Measurements from ENCODE around the gene AACS.

AACS gene

GRCh38 chr12:125050446-125050845 lies 14.8 kb upstream of the AACS start:
- H3K4me3 ChIP-seq (ENCODE audit: low read depth, low read length), result no peak overlapping the region
- H3K27ac ChIP-seq (ENCODE audit: extremely low read depth, low read depth, low read length), result no peak overlapping the region
- ChIA-PET POLR2A (interaction anchor here (1.3 to 1.6 kb wide), 3 partner anchors 12 to 14 kb away, joined by 3 to 23 read pairs (median 5); partner anchors contain the start of gene AACS), CTCF (interaction anchor here (1.4 kb wide), 1 partner anchor 14 kb away, joined by 6 read pairs; no protein-coding TSS in a partner anchor)
- no peaks in the 10 kb centered on the region for H3K9me3 ChIP-seq (ENCODE audit: control insufficient read depth, insufficient read depth, low read depth, low read length)
- no peaks in the 10 kb centered on the region for H3K4me1 ChIP-seq (ENCODE audit: control insufficient read depth, insufficient read depth, low read length)
- no peaks in the 10 kb centered on the region; a peak in 1 of 3 replicates for H3K36me3 ChIP-seq (ENCODE audit: control insufficient read depth in 2 of 2, insufficient read depth in 1 of 2, low read length in 2 of 2)
- TF ChIP-seq PRDM2 (tag by site-specific recombination; IDR thresholded peaks at IDR 0.05; ENCODE audit: borderline replicate concordance) (no peak), MYNN (tag by site-specific recombination; IDR thresholded peaks at IDR 0.05; ENCODE audit: borderline replicate concordance) (no peak), YY2 (tag by site-specific recombination; IDR thresholded peaks at IDR 0.05) (no peak), ZNF596 (tag by site-specific recombination; IDR thresholded peaks at IDR 0.05) (no peak), KLF16 (tag by site-specific recombination; IDR thresholded peaks at IDR 0.05) (no peak), ZNF223 (tag by site-specific recombination; IDR thresholded peaks at IDR 0.05) (no peak), ZNF132 (tag by site-specific recombination; IDR thresholded peaks at IDR 0.05; ENCODE audit: borderline replicate concordance) (no peak), ZNF529 (tag by site-specific recombination; IDR thresholded peaks at IDR 0.05; ENCODE audit: insufficient replicate concordance) (no peak)

- H3K27ac ChIP-seq (ENCODE audit: extremely low read depth, low read depth, low read length), result no peak overlapping the region
- ChIA-PET POLR2A (interaction anchor here (1.4 kb wide), 1 partner anchor 14 kb away, joined by 3 read pairs; the partner anchor contains the start of gene AACS), CTCF (interaction anchor here (1.4 kb wide), 1 partner anchor 14 kb away, joined by 6 read pairs; no protein-coding TSS in a partner anchor)
- H3K36me3 ChIP-seq (ENCODE audit: control insufficient read depth in 2 of 2, insufficient read depth in 1 of 2, low read length in 2 of 2), result no peaks in the 10 kb centered on the region; a peak in 1 of 3 replicates
- TF ChIP-seq ZNF354C (tag by site-specific recombination; IDR thresholded peaks at IDR 0.05; ENCODE audit: borderline replicate concordance, low read depth) (no peak), ZNF366 (tag by site-specific recombination; conservative IDR thresholded peaks at IDR 0.05) (no peak), ZNF768 (tag by site-specific recombination; IDR thresholded peaks at IDR 0.05) (no peak), ZNF76 (tag by site-specific recombination; IDR thresholded peaks at IDR 0.05; ENCODE audit: borderline replicate concordance, low read depth) (no peak), ZBTB8A (tag by site-specific recombination; IDR thresholded peaks at IDR 0.05) (no peak), SP2 (tag by site-specific recombination; IDR thresholded peaks at IDR 0.05) (no peak), ZNF501 (tag by site-specific recombination; IDR thresholded peaks at IDR 0.05) (no peak), OSR2 (tag by site-specific recombination; IDR thresholded peaks at IDR 0.05) (no peak), ZNF174 (tag by site-specific recombination; IDR thresholded peaks at IDR 0.05) (no peak)
- TF ChIP-seq, protein P1, sequence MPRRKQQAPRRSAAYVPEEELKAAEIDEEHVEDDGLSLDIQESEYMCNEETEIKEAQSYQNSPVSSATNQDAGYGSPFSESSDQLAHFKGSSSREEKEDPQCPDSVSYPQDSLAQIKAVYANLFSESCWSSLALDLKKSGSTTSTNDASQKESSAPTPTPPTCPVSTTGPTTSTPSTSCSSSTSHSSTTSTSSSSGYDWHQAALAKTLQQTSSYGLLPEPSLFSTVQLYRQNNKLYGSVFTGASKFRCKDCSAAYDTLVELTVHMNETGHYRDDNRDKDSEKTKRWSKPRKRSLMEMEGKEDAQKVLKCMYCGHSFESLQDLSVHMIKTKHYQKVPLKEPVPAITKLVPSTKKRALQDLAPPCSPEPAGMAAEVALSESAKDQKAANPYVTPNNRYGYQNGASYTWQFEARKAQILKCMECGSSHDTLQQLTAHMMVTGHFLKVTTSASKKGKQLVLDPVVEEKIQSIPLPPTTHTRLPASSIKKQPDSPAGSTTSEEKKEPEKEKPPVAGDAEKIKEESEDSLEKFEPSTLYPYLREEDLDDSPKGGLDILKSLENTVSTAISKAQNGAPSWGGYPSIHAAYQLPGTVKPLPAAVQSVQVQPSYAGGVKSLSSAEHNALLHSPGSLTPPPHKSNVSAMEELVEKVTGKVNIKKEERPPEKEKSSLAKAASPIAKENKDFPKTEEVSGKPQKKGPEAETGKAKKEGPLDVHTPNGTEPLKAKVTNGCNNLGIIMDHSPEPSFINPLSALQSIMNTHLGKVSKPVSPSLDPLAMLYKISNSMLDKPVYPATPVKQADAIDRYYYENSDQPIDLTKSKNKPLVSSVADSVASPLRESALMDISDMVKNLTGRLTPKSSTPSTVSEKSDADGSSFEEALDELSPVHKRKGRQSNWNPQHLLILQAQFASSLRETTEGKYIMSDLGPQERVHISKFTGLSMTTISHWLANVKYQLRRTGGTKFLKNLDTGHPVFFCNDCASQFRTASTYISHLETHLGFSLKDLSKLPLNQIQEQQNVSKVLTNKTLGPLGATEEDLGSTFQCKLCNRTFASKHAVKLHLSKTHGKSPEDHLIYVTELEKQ (tag by site-specific recombination; IDR thresholded peaks at IDR 0.05; ENCODE audit: borderline replicate concordance), result no peak
- H3K4me3 ChIP-seq (ENCODE audit: low read depth, low read length), result no peak overlapping the region
- no peaks in the 10 kb centered on the region for H3K4me1 ChIP-seq (ENCODE audit: control insufficient read depth, insufficient read depth, low read length)
- no peaks in the 10 kb centered on the region for H3K9me3 ChIP-seq (ENCODE audit: control insufficient read depth, insufficient read depth, low read depth, low read length)
Observed at GRCh38 chr12:125050868-125051267, 14.4 kb upstream of the AACS start.
